RPMI8226 (cell line): ENCODE measurements around the gene GNAT2.

Source experiments
- DNase-seq: peaks from one replicate; pipeline ENCODE4 v3.0.0-alpha.2; 2015

Gene GNAT2

DNA sequence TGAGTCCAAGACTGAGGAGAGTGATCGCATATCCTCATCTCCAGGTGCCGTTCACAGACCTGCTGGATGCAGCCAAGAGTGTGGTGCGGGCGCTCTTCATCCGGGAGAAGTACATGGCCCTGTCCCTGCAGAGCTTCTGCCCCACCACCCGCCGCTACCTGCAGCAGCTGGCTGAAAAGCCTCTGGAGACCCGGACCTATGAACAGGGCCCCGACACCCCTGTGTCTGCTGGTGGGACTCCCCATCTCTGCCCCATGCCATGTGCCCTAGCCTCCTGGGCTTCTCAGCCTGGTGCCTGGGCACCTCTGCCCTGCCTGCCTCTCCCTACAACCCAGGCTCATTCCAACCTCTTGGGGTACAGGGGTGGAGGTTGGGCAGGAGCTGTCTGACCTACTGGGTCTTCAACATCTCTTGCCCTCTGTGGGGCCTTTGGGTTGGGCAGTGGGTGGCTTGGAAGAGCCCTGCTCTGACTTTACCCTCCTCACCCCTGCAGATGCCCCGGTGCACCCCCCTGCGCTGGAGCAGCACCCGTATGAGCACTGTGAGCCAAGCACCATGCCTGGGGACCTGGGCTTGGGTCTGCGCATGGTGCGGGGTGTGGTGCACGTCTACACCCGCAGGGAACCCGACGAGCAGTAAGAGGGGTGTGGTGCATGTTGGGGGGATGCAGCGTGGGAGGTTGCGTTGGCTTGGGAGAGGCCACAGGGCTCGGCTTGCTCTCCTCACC, 7.4 kb upstream of the GNAT2 start:
- no peak for DNase-seq

GRCh38 chr1:109625601-109626560, 6.5 kb upstream of the GNAT2 start:
- DNase-seq = no peak

DNA sequence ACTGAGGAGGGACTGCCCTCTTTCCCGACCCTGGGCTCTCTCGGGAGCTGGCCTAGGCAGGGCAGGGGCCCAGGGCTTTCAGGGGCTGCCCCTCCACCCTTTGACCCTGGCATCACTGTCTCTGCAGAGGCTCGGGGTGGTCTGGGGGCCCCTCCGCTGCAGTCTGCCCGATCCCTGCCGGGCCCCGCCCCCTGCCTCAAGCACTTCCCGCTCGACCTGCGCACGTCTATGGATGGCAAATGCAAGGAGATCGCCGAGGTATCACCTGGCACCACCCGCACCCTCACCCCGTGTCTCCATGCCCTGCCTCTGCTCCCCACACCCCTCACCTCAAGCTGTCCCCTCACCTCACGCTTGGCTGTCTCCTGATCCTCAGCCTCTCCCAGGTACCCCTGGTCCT, 5.8 kb upstream of the GNAT2 start:
- no peak for DNase-seq

GRCh38 chr1:109624201-109625010, 5.0 kb upstream of the GNAT2 start:
- no peak for DNase-seq

DNA sequence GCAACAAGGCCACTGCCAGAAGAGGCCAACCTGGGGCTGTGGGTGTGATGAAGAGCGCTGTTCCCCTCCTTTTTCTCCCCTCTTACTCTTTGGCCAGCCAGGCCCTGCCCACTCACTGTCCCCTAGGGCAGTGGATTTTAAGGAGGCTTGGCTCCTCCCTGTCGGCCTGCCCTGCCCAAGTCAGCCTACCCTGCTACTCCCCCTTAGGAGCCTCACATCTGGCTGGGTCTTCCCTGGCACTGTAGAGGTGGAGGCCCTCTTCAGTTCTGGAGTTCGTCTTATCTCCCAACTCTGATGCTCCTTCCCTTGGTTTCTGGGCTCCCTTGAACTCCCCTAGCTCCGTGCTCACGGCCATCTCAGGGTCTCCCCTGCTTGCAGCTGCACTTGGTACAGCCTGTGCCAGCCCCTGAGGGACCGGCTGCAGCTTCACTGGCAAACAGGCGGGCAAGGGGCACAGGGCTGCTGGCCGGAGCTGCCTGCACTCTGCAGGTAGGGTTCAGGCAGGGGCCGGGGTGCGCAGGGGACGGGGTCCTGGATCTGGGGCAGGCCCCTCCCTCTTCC, 4.3 kb upstream of the GNAT2 start:
- no peak for DNase-seq

- DNase-seq = no peak
Measured at GRCh38 chr1:109622895-109623294, 3.5 kb upstream of the GNAT2 start.

- DNase-seq = no peak
Measured at GRCh38 chr1:109622137-109622892, 2.9 kb upstream of the GNAT2 start.

DNA sequence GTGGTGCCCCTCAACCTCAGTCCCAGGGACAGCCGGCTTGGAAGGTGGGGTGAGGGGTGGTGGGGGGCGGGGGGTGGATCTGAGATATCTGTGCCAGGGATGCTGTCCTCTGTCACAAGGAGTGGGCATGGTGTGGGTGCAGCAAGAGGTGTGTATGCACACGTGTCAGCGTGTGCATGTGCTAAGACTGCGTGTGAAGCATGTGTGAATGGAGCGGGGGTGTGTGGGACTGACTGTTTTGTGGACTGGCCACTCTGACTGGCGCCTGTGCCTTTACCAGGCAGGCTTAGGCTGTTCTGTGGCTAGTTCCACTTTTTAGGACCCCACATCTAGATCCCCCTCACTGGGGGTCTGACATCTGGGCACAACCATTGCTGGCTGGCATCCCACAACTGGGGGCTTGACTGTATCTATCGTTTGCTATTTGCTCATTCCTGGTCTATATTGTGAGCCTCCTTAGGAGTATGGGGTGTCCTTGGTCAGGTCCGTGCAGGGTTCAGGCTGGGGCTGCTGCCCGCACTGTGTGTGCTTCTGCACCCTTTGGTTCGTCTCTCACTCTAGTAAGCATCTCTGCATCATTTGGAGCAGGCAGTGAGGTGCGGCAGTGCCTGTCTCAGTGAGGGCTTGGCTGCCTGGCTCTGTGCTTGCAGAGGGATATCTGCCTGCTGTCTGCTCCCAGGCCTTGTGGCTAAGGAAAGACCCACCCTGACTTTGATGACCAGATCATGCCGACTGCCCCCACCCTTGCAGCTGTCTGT, 2.1 kb upstream of the GNAT2 start:
- no peak for DNase-seq

DNA sequence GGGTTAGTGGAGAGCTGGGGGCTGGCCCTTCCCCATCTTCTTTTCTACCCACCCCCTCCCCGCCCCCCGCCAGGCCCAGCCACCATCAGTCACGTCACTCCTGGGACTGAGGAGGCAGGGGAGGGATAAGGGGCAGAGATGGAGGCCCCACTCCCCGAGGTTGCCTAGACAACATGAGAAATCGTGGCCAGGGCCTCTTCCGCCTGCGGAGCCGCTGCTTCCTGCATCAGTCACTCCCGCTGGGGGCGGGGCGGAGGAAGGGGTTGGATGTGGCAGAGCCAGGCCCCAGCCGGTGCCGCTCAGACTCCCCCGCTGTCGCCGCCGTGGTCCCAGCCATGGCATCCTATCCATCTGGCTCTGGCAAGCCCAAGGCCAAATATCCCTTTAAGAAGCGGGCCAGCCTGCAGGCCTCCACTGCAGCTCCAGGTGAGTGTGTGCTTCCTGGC, 1.4 kb upstream of the GNAT2 start:
- DNase-seq = peak; percentile 90

- DNase-seq = no peak
Measured at GRCh38 chr1:109620401-109620791, 980 bp upstream of the GNAT2 start.

GRCh38 chr1:109618661-109619575, 498 bp downstream of the GNAT2 start:
- no peak for DNase-seq

GRCh38 chr1:109617291-109617801, 2.1 kb downstream of the GNAT2 start:
- no peak for DNase-seq

- DNase-seq = no peak
Measured at GRCh38 chr1:109616391-109616790, 3.0 kb downstream of the GNAT2 start.

GRCh38 chr1:109615879-109616278, 3.5 kb downstream of the GNAT2 start:
- DNase-seq = peak; percentile 24

DNA sequence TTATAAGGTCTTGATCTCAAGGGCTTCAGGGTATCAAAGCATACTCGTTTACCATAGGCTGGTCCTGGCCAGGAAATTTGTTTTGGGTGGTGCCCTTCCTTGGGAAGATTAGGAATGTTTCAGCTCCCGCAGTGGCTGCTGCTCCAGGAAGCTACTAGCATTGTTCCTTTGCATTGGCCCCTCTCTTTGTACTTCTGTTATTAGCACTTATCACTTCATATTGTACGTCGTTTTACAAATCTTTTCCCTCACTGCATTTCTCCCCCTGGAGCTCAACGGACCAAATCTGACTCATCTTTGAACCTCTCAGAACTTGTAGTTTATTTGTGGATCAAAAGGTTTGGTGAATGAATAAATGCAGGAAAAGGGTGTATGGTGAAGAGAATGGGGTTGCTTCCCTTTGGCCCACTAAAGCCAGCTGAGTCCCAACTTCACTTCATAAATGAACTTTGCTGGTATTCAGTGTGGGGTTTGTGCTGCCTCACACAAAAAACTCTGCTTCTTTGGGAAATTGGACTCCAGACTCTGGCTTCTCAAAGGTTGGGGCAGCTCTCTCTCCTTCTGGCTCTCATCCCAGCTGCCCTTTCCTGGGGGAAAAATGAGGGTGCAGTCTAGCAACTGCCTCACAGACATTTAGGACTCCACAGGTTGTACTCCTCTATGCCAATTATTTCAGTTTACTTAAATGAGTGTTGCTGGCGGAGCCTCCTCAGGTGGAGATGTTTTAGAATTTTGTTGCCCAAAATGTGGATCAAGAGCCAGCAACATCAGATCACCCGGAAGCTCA, 5.9 kb downstream of the GNAT2 start:
- DNase-seq = no peak

DNA sequence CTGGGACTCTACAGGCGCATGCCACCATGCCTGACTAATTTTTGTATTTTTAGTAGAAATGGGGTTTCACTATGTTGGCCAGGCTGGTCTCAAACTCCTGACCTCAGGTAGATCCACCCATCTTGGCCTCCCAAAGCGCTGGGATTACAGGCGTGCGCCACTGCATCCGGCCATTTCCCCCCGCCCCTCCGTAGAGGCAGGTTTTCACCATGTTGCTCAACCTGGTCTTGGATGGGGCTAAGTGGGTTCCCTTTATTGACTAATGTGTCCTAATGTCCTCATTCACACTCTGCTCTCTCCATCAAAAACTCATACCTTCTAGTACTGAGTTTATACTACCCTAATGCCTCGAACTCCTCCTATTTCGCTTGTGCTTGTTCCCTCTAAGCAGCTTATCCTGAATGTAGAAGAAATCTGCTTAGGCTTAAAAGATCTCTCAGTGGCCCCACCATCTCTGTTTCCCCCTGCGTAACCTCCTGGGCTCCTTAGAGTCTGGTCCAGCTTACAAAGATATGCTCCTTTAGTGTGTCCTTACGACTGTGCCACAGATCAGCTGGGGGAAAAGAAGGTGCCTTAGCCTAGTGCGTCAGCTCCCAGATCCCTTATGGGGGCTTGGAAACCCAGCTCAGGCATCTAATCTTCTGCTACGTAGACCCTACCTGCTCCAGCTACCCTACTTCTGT, 8.0 kb downstream of the GNAT2 start:
- no peak for DNase-seq

DNA sequence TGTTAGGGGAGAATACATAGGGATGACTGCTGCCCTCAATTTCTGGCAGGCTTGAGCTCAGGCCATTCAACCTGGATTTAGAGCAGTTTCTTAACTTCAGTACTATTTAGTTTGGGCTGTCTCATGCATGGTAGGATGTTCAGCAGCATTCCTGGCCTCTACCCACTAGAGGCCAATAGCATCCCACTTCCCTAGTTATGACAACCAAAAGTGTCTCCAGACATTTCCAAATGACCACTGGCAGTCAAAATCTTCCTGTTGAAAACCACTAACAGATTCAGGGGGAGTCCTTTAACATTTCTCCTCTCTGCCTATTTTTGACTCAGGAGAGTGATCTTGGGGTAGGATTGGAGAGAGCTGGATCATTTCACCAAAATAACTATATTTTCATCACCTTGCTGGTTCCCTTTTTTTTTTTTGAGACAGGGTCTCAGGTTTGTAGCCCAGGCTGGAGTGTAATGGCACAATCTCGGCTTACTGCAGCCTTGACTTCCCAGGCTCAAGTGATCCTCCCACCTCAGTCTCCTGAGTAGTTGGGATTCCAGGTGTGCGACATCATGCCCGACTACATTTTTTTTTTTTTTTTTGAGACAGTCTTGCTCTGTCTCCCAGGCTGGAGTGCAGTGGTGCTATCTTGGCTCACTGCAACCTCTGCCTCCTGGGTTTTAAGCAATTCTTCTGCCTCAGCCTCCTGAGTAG, 8.7 kb downstream of the GNAT2 start:
- no peak for DNase-seq

DNA sequence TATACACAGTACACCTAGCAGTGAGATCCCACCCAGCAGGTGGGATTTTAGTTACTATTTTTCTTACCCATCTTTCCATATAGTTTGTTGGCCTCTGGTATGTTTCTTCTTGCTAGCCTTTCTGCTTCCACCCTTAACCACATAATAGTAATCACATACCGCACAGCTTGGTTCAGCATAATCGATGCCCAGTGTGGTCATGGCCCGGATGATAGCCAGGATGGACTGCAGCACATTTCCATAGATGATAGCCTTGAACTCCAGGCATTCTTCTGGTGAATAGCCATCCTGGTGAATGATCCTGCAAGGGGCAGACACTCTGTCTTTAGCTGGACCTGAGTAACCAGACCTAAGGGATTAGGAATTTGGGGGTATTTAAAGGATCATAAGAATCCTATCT, 9.5 kb downstream of the GNAT2 start:
- no peak for DNase-seq
